OCI-LY1 (cell line): Measurements from ENCODE around the gene RWDD3.

Experiments
- CTCF ChIP-seq: fragments of 200-600 bp; sonication (generic), shearing (Covaris generic); IDR thresholded peaks from 2 replicates; pipeline ENCODE4 v1.5.1; 2017; ENCODE audit warnings: mild to moderate bottlenecking, antibody characterized with exemption, low read length, moderate library complexity, mixed read lengths
- EZH2 ChIP-seq: fragments of 200-600 bp; sonication (generic), shearing (Covaris generic); IDR thresholded peaks from 2 replicates; pipeline ENCODE4 v1.8.0; 2017; ENCODE audit warnings: borderline replicate concordance, mixed run types, mild to moderate bottlenecking, antibody characterized with exemption, low read length, moderate library complexity, mixed read lengths

DNA sequence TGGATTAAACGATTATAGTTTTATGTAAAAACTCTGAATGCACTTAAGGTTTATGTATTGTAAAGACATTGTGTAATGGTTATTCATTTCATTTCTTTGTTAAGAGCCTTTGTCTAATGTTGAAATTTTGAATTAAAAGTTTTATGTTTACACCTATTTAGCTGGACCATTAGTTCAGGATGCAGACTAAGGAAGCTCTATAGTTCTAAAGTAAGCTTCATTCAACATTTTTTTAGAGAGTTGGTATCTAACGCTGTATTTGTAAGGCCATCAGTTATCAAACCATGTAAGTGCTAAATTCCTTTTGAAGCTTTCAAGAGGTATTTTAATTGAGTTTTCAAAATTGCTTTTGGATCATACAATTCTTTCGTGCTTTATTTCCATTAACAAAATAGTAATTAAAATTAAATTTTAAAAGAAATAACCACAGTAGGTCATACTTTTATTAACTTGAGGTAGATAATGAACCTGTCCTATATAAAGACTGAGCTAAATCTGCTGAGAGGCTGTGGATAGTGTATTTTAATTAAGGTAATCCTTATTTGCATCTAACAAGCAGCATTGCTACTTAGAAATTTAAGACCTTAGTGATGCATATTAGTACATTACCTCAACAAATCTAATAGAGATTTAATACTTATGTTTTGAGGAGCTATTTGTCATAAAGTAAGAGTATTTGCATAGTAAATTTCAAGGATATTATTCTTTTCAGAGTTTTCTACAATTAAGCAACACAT, 47.9 kb downstream of the RWDD3 start:
- TF ChIP-seq EZH2 (no peak), CTCF (no peak)
